HG03460 (cell line): ENCODE data around the gene TSPAN4.

Experiments used
- ATAC-seq: cut with Tn5 transposase; IDR thresholded peaks from one replicate; pipeline ENCODE4 v1.9.1; 2021; ENCODE audit not compliant: unreplicated experiment

Gene TSPAN4, protein sequence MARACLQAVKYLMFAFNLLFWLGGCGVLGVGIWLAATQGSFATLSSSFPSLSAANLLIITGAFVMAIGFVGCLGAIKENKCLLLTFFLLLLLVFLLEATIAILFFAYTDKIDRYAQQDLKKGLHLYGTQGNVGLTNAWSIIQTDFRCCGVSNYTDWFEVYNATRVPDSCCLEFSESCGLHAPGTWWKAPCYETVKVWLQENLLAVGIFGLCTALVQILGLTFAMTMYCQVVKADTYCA

GRCh38 chr11:842370-843002 lies at the start of gene TSPAN4, which contains the start of gene POLR2L:
TSPAN4 (plus strand) TSS chr11:842852; CDS start chr11:850305, 7,453 bp downstream.
POLR2L (minus strand) TSS chr11:842529; CDS start chr11:842508, 21 bp downstream.
- peak; percentile 57 for ATAC-seq

GRCh38 chr11:792873-793272 lies 49.8 kb upstream of the TSPAN4 start:
- no peak for ATAC-seq

- ATAC-seq, result no peak
These were observed 49.1 kb upstream of the TSPAN4 start for GRCh38 chr11:793556-793955.

GRCh38 chr11:794013-794765 lies 48.5 kb upstream of the TSPAN4 start:
- no peak for ATAC-seq

DNA sequence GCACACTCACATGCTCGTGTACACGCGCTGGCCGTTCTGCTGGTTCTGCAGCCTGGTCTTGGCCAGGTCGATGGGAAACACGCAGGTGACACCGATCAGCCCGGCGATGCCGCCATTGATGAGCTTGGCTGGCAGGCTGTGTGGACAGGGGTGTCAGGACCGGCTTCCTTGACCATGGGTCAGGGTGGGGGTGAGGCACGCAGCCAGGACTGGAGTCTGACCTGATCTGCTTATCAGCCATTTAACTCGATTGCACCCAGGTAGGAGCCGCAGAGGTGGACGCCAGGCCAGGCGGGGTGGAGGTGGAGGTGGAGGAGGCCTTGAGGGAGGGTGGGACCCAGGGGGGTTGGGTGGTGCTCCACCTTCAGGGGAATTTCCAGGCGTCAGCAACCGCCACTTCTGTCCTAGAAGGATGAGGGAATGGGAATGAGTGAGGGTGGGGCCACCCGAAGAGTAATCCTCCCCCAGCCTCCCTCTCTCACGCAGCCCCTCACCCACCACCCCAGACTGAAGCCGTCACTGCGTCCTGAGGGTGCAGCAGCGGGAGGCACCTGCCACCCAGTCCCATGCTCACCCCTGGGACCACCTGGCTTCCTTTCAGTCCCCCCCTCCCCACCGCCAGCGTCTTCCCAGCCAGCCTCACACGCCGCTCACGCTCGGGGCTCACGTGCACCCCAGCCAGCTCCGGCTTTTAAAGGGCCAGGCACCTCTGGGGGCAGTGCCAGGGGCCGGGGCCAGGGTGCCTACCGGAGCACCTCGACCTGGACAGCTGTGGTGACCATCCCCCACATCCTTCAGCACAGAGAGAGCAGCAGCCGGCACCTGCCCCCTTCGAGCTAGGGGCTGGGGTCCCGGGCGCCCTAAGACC lies 47.7 kb upstream of the TSPAN4 start:
- ATAC-seq, result no peak

DNA sequence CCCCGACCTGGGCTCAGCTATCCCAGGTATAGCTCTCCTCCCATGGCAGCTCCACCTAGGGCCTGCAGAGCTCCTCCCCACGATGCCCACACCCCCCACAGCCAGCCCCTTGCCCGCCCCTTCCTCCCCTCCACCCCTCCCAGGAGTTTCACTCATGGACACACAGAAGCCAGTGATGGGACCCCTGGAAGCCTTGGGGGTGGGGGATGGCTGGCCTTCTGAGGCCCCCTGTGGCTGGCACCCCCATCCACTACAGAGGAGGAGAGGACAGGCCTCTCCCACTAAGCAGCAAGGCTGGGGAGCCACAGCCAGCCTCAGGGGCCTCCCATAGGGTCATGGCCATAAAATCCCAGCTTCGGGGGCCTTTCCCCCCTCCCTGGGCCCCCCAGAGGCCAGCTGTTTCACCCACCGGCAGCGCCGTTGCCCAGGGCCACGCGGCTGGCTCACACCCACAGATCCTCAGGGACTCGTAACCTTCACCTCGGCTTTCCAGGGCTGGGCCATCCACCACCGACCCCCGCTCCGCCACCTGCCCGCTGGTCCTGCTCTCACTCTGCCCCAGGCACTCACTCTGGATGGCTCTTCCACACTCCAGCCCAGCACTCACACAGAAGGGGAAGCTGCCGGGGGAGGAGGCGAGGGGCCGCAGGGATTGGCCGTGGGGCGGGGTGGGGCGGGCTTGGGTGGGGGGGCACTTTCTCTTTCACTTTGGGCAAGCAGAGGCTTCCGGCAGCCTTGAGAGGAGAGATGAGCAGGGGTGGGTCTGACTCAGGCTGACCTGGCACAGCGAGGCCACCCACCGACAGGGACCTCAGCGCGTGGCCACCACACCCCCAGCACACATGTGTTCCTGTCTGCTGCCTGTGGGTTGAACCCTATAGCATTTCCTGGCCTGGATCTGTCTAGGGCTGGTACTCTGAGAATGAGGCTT lies 46.8 kb upstream of the TSPAN4 start:
- peak; percentile 25 for ATAC-seq

DNA sequence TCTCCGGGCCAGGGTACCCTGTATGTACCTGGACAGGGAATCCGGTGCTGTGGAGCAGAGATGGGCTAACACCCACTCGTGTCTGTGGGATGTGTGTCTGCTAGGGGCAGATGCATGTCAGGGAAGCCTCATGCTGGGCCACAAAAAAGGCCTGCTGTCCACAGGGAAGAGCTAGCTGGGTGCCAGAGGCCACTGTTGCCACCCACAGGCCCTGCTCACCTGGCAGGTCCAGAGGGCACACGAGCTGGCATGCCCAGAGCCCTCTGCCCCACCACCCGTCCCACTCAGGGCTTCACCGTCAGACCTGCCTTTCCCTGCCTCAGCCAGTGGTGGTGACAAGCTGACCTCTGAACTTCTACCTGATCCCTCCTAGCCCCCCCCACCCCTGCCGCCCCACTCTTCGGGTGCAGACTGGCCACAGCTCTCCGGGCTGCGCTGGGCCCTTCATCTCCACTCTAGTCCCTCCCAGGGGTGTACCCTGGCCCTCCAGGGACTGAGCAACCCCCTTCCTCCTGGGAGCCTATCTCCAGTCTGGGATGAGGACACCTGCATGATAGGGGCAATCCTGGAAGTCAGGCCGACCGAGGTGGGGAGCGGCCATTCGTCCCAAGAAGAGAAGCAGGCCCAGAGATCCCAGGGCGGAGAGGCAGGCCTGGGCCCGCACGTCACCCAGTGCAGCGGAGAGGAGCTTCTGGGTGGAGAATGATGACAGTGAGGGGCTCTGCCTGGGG lies 45.9 kb upstream of the TSPAN4 start:
- no peak for ATAC-seq

DNA sequence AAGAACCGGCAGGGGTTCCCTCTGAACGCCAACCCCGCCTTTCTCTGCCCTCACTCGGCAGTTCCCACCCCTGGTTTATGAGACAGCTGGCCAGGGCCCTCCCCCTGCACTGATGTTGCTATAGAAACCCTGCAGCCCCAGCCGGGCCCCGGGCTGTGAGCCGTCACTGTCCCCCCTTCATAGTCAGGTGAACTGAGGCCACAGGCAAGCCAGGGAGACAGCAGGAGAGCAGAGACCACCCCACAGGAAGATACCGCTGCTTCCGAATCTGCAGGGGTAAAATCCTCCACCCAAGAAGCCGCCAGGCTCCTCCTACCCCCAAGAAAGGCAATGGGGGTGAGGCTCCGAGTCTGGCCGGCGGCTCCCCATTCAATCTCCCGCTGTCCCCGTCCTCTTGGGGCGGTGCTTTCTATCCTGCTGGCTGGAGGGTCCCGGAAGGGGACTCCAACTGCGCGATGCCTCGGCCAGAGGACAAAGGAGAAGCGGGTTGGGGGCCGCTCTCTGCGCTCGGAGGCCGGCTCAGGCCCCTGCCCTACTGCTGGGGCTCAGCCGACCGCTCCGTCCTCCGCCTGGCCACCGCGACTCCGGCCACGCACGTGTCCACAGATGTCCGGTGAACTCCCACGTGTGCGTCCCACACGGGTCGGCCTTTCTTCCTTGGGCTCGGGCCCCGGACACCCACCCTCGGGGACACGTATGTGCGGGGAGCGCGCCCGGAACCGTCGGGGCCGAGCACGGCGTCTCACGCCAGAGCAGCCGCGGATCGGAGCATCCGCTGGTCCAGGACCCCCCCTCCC lies 45.2 kb upstream of the TSPAN4 start:
- ATAC-seq, result peak; percentile 38

GRCh38 chr11:798093-798713 lies 44.4 kb upstream of the TSPAN4 start, which contains the start of gene SLC25A22:
SLC25A22 (minus strand) TSS chr11:798281; CDS start chr11:795006, 3,275 bp downstream.
- ATAC-seq, result peak; percentile 50

- ATAC-seq, result no peak
These were observed 42.9 kb upstream of the TSPAN4 start for GRCh38 chr11:799641-800316.

DNA sequence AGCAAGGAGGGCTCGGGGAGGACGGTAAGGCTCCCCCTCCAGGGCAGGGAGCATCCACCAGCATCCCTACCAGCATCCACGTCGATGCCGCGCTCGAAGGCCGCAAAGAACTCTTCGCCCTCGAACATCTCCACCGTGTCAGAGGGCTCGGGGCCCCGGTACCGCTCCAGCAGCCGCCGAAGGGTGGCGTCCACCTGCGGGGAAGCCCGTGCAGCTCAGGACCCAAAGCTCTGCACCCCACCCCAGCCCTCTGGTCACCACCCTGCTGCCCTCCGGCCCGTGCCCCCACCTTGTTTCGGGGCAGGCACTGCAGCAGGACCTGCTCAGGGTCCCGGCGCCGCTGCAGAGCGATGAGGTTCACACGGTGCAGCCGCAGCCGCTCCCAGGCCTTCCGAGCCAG lies 42.2 kb upstream of the TSPAN4 start:
- no peak for ATAC-seq

DNA sequence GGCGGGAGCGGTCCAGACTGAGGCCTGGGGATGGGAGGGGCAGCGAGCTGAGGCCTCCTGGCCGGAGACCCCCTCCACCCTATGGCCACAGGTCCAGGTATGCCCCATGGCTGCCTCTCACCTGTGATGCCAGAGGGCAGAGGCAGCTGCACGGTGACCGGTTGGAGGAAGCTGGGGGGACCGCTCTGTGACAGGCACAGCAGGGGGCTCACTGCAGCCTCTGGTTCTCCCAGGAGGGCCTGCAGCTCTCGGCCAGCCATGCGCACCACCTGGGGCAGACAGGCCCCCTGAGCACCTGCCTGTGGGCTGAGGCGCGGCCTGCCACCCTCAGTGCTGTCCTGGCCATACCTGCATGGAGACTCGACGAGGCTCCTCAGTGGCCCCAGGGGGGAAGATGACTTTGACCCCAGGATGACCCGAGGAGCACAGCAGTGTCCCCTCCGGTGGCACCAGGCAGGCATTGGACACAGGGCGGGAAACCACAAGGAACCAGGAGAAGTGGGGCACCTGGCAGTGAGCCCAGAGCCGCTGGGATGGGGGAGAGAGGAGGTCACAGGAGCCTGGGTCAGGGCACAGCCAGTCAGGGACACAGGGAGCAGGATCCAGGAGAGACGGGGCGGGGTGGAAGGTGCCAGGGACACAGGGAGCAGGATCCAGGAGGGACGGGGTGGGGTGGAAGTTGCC lies 41.4 kb upstream of the TSPAN4 start:
- no peak for ATAC-seq

GRCh38 chr11:802018-802617 lies 40.5 kb upstream of the TSPAN4 start:
- ATAC-seq, result no peak

DNA sequence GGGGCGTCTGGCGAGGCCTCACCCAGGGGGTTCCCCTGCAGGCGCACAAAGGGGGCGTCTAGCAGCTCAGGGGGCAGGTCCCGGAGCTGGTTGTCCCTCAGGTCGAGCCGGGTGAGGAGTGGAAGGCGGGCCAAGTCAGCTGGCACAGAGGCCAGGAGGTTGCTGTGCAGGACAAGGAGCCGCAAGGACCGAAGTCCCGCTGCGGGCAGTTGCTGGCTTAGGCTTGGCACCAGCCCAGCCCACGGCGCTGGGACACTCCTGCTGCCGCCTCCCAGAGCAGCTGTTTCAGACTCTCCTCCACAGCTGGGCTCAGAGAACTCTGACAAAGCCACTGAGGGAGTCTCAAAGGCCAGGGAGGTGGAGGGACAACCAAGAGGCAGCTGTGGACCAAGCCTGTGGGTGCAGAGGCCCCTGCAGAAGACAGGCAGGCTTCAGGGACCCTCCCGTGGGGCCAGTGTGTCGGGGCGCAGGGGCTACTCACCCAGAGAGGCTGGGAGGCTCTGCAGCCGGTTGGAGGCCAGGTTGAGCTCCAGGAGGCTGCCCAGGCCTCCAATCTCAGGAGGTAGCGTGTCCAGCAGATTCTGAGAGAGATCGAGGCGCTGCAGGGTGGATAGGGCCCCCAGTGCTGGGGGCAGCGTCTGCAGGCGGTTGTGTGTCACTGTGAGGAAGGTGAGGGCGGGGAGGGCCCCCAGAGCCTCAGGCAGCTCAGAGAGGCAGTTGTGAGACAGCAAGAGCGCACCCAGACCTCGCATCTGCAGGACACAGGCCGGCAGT lies 39.8 kb upstream of the TSPAN4 start:
- ATAC-seq, result no peak

DNA sequence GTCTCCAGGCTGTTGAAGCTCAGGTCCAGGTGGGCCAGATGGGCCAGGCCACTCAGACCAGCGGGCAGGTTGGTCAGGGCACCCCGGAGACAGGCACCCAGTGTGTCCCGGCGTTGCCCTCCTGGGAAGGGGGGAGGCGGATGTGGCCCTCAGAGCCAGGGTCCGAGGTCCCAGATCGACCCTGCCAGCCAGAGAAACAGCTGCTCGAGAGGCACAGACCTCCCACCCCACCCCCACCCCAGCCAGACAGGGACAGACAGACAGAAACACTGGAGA lies 39.2 kb upstream of the TSPAN4 start:
- ATAC-seq, result no peak
